H1 (cell line): ENCODE results near the gene SKAP1.

Source experiments
- CTCF ChIP-seq, 3 experiments: IDR thresholded peaks; 1 replicate in 2 of 3; 2 replicates in 1 of 3; pipeline versions ENCODE4 v1.5.1 to v1.6.1; 2011; ENCODE audit warnings: low read length in 3 of 3, mild to moderate bottlenecking in 3 of 3, inconsistent platforms in 2 of 3, low read depth in 1 of 3, moderate library complexity in 1 of 3; ENCODE audit not compliant: insufficient read depth in 1 of 3; ENCODE audit errors: control extremely low read depth in 1 of 3
- EZH2 ChIP-seq: fragments of 200-600 bp; sonication (generic); IDR thresholded peaks from 2 replicates; pipeline ENCODE4 v1.7.1; 2012; ENCODE audit warnings: low read depth, mild to moderate bottlenecking, moderate library complexity, low read length, inconsistent platforms; ENCODE audit not compliant: severe bottlenecking
- POLR2AphosphoS5 ChIP-seq: IDR thresholded peaks from 2 replicates; pipeline ENCODE4 v1.6.1; 2011; ENCODE audit warnings: low read depth, low read length
- RAD21 ChIP-seq, 2 experiments: IDR thresholded peaks in 1 of 2; conservative IDR thresholded peaks in 1 of 2; 2 replicates each; pipeline ENCODE4 v1.6.1; 2011; ENCODE audit warnings: low read depth in 2 of 2, low read length in 2 of 2, improper control_type of control experiment in 1 of 2, inconsistent platforms in 1 of 2, mild to moderate bottlenecking in 1 of 2, moderate library complexity in 1 of 2

DNA sequence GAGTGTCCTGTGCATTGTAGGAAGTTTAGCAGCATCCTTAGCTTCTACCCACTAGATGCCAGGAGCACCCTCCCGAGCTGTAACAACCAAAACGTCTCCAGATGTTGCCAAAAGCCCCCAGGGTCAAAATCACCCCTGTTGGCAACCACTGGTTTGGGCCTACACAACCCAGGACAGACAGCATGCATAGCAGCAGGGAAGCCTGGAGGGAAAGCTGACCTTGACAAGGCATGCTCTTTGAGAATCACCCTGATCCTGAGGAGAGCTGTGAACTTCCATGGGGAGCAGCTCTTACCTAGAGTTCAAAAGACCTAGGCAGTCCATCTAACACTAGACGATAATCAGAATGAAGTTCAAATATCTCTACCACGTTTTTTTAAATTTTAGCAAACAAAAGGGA, 9.2 kb downstream of the SKAP1 start:
- TF ChIP-seq CTCF (IDR thresholded peaks at IDR 0.05; ENCODE audit: control extremely low read depth in 1 of 3, insufficient read depth in 1 of 3, low read depth in 1 of 3, low read length in 3 of 3) = no peak
- TF ChIP-seq EZH2 = no peak
- no peak for TF ChIP-seq POLR2AphosphoS5
- TF ChIP-seq RAD21 (IDR thresholded peaks at IDR 0.05 in 1 of 2, conservative IDR thresholded peaks at IDR 0.05 in 1 of 2; ENCODE audit: low read depth in 2 of 2, low read length in 2 of 2) = no peak
